Epithelial cell of prostate (primary cell): Measurements from ENCODE around the gene TP53I11.
A peak's percentile ranks its signal among the peaks of the same experiment; 100 is the strongest.

Experiments
- DNase-seq: peaks from one replicate; pipeline ENCODE4 v3.0.0-alpha.2; 2011; ENCODE audit warnings: low read depth, low spot score
- H3K27ac ChIP-seq: fragments of 450-650 bp; 2 replicates; pipeline ENCODE4 v1.5.1; 2017; ENCODE audit warnings: mild to moderate bottlenecking

Gene TP53I11

GRCh38 chr11:44950625-44951476, at the start of gene TP53I11:
Gene TP53I11 (minus strand): TSS chr11:44950883. CDS start chr11:44938335, 12,548 bp downstream.
- H3K27ac ChIP-seq = peak within 1 kb of the TSS; percentile 60
- no peak for DNase-seq

- H3K27ac ChIP-seq = no peak overlapping the region
- DNase-seq = no peak
Measured at GRCh38 chr11:44999068-44999467, 48.4 kb upstream of the TP53I11 start.

DNA sequence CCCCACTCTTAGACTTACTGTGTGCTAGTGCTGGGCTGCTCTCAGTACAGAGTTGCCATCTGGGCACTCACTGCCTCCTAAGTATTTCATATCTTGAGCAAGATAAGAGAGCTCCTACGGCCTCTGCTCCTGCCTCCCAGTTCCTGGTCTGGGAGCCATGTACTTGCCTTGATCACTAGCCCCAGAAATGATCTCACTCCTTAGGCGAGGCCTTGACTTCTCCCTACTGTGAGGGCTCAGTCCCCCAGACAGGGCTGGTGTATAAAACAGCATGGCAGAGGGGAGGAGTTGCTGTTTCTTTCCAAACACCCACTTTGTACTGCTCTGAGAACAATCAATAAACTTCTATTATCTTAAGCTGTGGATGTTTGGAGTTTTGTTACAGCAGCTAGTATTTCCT, 47.4 kb upstream of the TP53I11 start:
- H3K27ac ChIP-seq = no peak overlapping the region
- DNase-seq = no peak

GRCh38 chr11:44997566-44997965, 46.9 kb upstream of the TP53I11 start:
- no peak for DNase-seq
- no peak overlapping the region for H3K27ac ChIP-seq

- DNase-seq = no peak
- no peak overlapping the region for H3K27ac ChIP-seq
Measured at GRCh38 chr11:44994753-44995152, 44.1 kb upstream of the TP53I11 start.

- no peak for DNase-seq
Measured at GRCh38 chr11:44993971-44994704, 43.5 kb upstream of the TP53I11 start.

DNA sequence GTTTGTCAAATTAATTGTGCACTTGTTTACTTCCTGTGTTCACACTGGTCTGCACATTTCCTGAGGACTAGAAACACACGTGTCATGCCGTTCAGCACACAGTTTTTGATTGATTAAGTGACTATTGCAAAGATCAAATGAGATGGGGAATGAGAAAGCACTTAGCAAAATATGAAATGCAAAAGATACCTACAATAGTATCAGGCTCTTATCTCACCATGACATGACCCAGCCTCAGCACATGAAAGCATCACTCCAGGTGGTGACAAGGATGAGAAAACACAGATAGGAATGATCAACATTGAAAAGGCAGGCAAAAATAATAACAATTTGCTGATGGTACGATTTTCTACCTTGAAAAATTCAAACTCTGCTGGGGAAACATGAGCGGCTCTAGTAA, 42.1 kb upstream of the TP53I11 start:
- no peak overlapping the region for H3K27ac ChIP-seq
- DNase-seq = no peak

More at GRCh38 chr11:44993971-44994704, 43.5 kb upstream of the TP53I11 start:
- H3K27ac ChIP-seq = no peak overlapping the region

DNA sequence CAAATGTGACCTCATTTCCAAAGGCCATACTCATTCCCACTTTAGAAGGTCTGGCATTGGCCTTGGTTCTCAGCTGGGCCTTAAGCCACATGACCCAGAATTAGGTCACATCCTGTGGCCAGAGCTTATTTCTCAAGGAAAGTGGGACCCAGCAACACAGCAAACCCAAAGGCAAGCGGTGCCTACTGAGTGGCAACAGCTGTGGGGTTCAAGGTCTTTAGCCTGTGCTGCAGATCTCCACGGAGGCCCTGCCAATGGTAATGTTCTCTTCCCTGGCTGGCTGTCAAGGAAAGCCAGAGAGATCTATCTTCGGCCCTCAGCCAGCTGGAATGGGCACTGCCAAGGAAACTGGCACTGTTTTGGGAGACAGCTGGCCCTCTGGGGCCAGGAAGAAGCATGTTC, 41.5 kb upstream of the TP53I11 start:
- H3K27ac ChIP-seq = no peak overlapping the region
- DNase-seq = no peak

DNA sequence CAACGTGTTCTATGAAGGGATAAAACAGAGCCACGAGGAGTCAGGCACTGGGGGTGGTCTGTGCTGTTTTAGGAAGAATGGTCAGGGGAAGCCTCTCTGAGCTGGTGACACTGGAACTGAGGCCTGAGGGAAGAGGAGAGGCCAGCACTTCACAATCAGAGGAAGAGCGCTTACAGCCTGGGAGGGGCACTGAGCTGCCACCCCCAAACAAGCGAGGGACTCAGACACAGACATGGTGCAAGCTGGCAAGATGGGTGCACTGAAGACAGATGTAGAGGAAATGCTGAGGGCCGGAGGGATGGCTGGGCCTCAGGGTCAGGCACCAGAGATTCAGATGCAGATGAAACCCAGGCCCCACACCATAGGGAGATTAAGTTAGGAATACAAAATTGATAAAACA, 40.0 kb upstream of the TP53I11 start:
- DNase-seq = no peak
- H3K27ac ChIP-seq = no peak overlapping the region

GRCh38 chr11:44989831-44990566, 39.3 kb upstream of the TP53I11 start:
- no peak overlapping the region for H3K27ac ChIP-seq
- DNase-seq = peak; percentile 36

GRCh38 chr11:44988981-44989635, 38.4 kb upstream of the TP53I11 start:
- H3K27ac ChIP-seq = no peak overlapping the region
- no peak for DNase-seq

DNA sequence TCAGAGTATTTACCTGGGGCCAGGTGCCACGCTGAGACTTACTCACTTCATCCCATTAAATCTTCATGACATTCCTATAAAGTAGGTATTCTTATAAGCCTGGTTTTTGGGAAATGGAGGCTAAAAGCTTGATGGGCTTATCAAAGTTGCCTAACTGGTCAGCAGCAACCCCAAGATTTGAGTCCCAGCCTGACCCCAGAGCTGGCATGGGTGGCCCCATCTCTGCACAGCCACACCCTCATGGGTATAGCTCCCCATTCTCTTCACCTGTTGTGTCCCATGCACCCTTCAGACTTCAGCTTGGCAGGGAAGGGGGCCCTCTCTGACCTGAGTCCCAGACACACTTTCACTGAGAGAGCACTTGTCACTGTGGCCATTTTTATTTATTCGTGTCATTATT, 37.4 kb upstream of the TP53I11 start:
- no peak overlapping the region for H3K27ac ChIP-seq
- DNase-seq = no peak

DNA sequence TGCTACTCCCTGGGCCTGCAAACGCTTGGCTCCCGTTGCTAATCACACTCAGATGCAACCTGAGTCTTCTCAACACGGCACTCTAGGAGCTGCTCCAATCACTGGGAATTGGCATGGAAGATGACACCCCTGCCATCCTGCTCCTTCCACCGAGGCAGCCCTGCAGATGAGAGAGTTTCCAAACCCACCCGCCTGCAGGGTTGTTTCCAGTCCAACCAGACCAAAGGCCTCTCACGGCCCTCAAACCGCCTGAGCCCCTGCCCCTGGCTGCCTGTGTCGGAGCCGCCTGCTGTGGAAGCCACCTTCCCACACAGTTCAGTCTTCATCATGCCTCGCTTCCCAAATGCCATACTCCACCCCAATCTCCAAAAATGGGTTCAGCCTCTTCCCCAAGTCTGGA, 36.8 kb upstream of the TP53I11 start:
- no peak overlapping the region for H3K27ac ChIP-seq
- DNase-seq = no peak

DNA sequence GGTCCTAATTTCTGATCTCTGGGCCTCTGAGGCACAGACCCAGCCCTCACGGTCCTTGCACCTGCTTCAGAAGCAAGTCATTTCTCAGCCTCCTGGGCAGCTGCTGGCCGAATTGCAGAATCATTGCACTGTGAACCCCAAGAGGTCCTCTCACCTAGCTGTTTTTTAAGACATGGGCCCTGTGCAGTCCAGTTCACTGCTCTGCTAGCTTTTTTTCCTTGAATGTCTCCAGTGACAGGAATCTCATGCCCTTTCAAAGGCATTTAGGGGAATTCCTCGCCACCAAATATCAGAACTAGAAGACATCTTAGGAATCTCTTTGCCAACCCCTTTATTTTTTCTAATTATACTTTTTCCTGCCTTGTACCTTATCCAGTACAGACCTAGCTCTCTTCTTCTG, 35.6 kb upstream of the TP53I11 start:
- no peak overlapping the region for H3K27ac ChIP-seq
- no peak for DNase-seq

DNA sequence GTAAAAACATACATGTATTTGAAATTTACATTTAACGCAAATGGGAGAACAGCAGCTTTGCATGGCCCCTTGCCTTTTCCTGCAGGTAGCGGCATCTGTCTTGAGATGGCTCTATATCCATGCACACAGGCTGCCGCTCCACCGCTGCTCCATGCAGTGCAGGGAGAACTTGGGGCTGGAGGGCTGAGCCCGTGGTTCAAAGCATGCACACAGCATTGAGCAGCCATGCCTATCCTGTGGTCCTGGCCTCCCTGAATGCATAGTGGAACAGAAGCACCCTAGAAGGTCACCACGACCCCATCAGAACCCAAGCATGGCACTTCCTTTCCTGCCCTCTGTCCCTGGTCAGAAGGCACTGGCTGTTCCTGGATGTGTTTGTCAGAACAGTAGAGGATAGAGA, 35.0 kb upstream of the TP53I11 start:
- no peak overlapping the region for H3K27ac ChIP-seq
- DNase-seq = no peak

- no peak overlapping the region for H3K27ac ChIP-seq
- no peak for DNase-seq
Measured at GRCh38 chr11:44983786-44984185, 33.1 kb upstream of the TP53I11 start.

GRCh38 chr11:44982496-44983062, 31.9 kb upstream of the TP53I11 start:
- DNase-seq = no peak
- H3K27ac ChIP-seq = no peak overlapping the region

- H3K27ac ChIP-seq = peak overlapping the region; percentile 92
- DNase-seq = no peak
Measured at GRCh38 chr11:44980533-44981427, 30.1 kb upstream of the TP53I11 start.
